ENCODE results near the gene FOLR2. TPM values are rescaled to one million over a fixed set of nuclear protein-coding genes. Genes with fewer than 3 reads are reported as not detected.
"Not testable (repeated sequence)": the region's sequence is repeated elsewhere in the genome, so short reads cannot be mapped to it uniquely, and the experiment has no call there.

FOLR2 gene
- total RNA-seq, 1 donor from 2014 or later = not detected

DNA sequence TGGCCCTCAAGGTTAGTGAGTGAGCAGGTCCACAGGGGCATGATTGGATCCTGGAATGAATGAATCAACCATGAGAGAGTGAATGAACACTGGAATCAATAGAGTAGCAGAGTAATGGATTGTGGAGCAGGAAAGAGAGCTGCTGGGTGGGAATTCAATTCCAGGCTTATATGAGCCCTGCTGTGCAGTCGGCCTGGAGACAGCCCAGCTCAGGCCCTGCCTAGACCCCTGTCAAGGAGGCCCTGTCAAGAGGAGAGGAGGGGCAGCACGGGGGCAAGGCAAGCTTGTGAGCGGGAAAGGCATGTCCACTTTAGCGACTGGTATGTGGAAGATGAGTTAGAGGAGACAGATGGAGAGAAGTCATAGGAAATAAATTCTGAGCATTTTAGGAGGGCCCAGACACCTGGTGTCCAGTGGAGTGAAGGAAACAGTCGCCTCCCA is 25.9 kb upstream of the FOLR2 start:
- no peak for DNase-seq (ENCODE audit: low read depth, low spot score)
- Mint-ChIP-seq H3K27ac (ENCODE audit: unreplicated experiment) (no peak overlapping the region), H3K4me3 (no peak overlapping the region)

DNA sequence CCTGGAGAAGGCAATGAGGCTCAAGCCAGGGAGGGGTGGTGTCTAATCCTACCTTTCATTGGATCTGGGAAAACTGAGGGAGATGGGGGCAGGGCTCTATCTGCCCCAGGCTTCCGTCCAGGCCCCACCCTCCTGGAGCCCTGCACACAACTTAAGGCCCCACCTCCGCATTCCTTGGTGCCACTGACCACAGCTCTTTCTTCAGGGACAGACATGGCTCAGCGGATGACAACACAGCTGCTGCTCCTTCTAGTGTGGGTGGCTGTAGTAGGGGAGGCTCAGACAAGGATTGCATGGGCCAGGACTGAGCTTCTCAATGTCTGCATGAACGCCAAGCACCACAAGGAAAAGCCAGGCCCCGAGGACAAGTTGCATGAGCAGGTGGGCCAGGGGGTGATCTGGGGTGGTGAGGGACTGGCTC is 24.6 kb upstream of the FOLR2 start, which contains the start of gene FOLR1:
FOLR1 (plus strand) TSS at position 180 of the 421 bp plus-strand sequence; CDS start at position 214, 34 bp downstream.
- Mint-ChIP-seq H3K27ac (ENCODE audit: unreplicated experiment) (peak within 1 kb of the TSS; percentile 84), H3K27me3 (ENCODE audit: low read depth) (no peaks in the 10 kb centered on the region), H3K36me3 (ENCODE audit: low read depth) (no peaks in the 10 kb centered on the region), H3K4me1 (no peaks in the 10 kb centered on the region), H3K9me3 (no peaks in the 10 kb centered on the region), H3K4me3 (no peak within 1 kb of the TSS)
- no peak for TF ChIP-seq CTCF (conservative IDR thresholded peaks at IDR 0.05)
- DNase-seq (ENCODE audit: low read depth, low spot score) = no peak

More for the DNA sequence above, 25.9 kb upstream of the FOLR2 start:
- no peak for TF ChIP-seq CTCF (conservative IDR thresholded peaks at IDR 0.05)
- Mint-ChIP-seq H3K27me3 (ENCODE audit: low read depth) (no peaks in the 10 kb centered on the region), H3K4me1 (no peaks in the 10 kb centered on the region), H3K36me3 (ENCODE audit: low read depth) (no peaks in the 10 kb centered on the region), H3K9me3 (no peaks in the 10 kb centered on the region)

- no peaks in the 10 kb centered on the region for H3K36me3 Mint-ChIP-seq (ENCODE audit: low read depth)
- no peak overlapping the region for H3K27ac Mint-ChIP-seq (ENCODE audit: unreplicated experiment)
- H3K9me3 Mint-ChIP-seq = no peaks in the 10 kb centered on the region
- no peak for TF ChIP-seq CTCF (conservative IDR thresholded peaks at IDR 0.05)
- no peaks in the 10 kb centered on the region for H3K27me3 Mint-ChIP-seq (ENCODE audit: low read depth)
- DNase-seq (ENCODE audit: low read depth, low spot score) = no peak
- H3K4me1 Mint-ChIP-seq = no peaks in the 10 kb centered on the region
- no peak overlapping the region for H3K4me3 Mint-ChIP-seq
Measured at GRCh38 chr11:72195518-72196270, 20.9 kb upstream of the FOLR2 start.

GRCh38 chr11:72201445-72201844 is 15.1 kb upstream of the FOLR2 start:
- not testable (repeated sequence) for H3K27me3 Mint-ChIP-seq (ENCODE audit: low read depth); H3K36me3 Mint-ChIP-seq (ENCODE audit: low read depth); H3K4me3 Mint-ChIP-seq; H3K9me3 Mint-ChIP-seq; DNase-seq (ENCODE audit: low read depth, low spot score); H3K27ac Mint-ChIP-seq (ENCODE audit: unreplicated experiment); H3K4me1 Mint-ChIP-seq

GRCh38 chr11:72202571-72202970 is 14.0 kb upstream of the FOLR2 start:
- H3K27me3 Mint-ChIP-seq (ENCODE audit: low read depth) = no peaks in the 10 kb centered on the region
- H3K4me3 Mint-ChIP-seq = no peak overlapping the region
- no peak for DNase-seq (ENCODE audit: low read depth, low spot score)
- H3K36me3 Mint-ChIP-seq (ENCODE audit: low read depth) = no peaks in the 10 kb centered on the region
- no peak for TF ChIP-seq CTCF (conservative IDR thresholded peaks at IDR 0.05)
- H3K9me3 Mint-ChIP-seq = no peaks in the 10 kb centered on the region
- no peaks in the 10 kb centered on the region for H3K4me1 Mint-ChIP-seq
- no peak overlapping the region for H3K27ac Mint-ChIP-seq (ENCODE audit: unreplicated experiment)

GRCh38 chr11:72203163-72203562 is 13.4 kb upstream of the FOLR2 start:
- DNase-seq (ENCODE audit: low read depth, low spot score) = no peak
- Mint-ChIP-seq H3K36me3 (ENCODE audit: low read depth) (no peaks in the 10 kb centered on the region), H3K27me3 (ENCODE audit: low read depth) (no peaks in the 10 kb centered on the region), H3K4me3 (no peak overlapping the region), H3K9me3 (no peaks in the 10 kb centered on the region), H3K4me1 (no peaks in the 10 kb centered on the region), H3K27ac (ENCODE audit: unreplicated experiment) (no peak overlapping the region)
- TF ChIP-seq CTCF (conservative IDR thresholded peaks at IDR 0.05) = no peak

All from neural crest cell (in vitro differentiated cells).